HT1080 (cell line): ENCODE results near the gene GMIP. TPM values are rescaled to one million over a fixed set of nuclear protein-coding genes. Genes with fewer than 3 reads are reported as not detected.

ENCODE experiments used
- DNase-seq: peaks from one replicate; pipeline ENCODE4 v3.0.0-alpha.2; 2015; ENCODE audit warnings: low read depth
- total RNA-seq: library from RNA; depleted of rRNA; stranded (reverse); fragments of >200 nt; shearing (Covaris generic); gene quantifications from 2 replicates; pipeline ENCODE4 v1.2.3, GENCODE V29; 2014

GMIP gene
- total RNA-seq, 1 experiment from 2014 or later, result 3.0 TPM

DNA sequence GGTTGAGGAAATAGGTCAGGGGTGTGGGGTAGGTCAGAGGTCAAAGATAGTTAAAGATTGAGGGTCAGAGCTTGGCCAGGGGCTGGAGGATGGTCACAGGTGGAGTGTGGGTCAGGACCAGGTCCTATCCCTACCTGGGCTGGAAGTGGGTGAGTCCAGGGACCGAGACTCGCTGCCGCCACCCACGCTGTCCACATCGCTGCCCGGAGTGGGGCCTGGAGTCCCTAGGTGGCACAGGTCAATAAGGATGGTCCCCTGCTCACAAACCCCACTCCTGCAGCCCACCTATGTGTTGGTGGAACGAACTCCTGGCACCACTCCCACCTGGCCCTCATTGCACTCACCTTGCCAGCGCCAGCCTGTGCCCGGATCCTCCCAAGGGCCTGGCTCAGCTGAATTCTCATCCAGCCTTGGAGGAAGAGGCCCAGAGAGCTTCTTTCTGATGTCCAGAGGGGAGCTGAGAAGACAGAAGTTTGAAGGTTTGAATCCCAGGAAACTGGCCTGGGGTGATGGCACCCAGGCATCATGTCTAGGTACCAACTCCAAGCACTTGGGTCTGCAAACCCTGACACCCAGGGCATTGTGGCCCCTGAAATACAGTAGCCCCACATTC is 6.8 kb downstream of the GMIP start:
- no peak for DNase-seq

GRCh38 chr19:19635313-19635702 is 8.1 kb downstream of the GMIP start:
- no peak for DNase-seq

GRCh38 chr19:19634516-19635312 is 8.7 kb downstream of the GMIP start:
- no peak for DNase-seq

DNA sequence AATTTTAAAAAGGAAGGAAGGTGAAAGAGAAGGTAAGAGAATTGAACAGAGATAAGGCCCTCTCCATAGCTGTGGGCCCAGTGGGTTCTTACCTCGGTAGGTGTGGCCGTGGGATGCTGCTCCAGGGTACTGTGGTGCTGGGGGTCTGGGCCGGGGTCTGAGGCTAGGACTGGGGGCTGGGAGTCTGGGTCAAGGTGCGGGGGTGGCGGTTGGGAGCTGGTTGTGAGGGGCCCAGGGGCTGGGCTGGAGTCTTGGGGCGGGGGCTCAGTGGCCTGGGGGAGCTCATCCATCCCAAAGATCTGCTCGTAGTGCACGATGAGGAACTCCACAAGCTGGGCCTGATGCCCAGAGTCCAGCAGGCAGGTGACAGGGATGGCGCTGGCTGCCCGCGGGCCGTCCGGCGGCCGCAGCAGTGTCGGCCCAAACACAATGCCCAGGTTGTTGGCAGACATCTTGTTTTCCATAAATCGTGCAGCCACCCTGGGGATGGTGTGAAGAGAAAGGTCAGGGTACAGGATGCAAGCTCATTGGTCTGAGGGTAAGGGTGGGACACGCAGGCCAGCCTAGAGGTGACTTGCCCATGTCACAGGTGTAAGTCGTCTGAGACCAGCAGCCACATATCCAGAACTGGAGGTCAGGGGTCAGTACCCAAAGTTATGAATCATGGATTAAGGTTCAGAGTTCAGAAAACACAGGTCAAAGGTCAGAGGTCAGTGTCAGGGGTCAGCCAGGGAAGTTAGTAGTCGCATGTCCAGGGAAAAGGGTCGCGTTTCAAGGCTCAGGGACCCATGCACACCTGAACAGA is 9.5 kb downstream of the GMIP start:
- DNase-seq, result no peak

DNA sequence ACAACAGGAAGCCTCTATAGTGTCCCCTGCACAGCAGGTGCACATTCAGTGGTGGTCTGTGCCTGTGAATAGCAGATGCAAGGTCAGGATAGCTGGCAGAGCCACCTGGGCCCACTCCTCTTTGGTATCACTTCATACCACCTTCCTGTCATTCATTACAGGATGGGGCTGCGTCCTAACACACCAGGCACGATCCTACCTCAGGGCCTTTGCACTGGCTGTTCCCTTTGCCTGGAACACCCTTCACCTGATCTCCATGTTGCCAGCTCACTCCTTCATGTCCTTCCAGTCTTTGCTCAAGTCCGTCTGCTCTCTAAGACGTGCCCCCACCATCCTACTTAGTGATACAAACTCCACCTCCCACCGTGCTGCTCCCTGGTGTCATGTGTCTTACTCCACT is 10.8 kb downstream of the GMIP start:
- no peak for DNase-seq

DNA sequence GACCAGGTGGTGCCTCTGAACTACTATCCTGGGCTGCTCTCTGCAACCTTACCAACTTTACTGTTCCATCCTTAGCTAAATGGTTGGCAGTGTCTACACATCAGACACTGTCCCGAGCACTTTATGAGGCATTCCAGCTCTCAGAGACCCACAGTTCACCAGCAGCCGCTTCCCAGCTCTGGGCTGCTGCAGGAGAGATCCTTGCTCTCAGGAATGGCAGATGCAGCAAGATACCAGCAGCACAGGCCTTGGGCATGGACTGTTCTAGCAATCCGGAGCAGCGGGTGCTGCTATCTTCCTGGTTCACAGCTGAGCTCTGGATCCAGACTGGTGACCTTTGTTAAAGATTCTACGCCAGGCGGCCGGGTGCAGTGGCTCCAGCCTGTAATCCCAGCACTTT is 12.1 kb downstream of the GMIP start:
- no peak for DNase-seq

DNA sequence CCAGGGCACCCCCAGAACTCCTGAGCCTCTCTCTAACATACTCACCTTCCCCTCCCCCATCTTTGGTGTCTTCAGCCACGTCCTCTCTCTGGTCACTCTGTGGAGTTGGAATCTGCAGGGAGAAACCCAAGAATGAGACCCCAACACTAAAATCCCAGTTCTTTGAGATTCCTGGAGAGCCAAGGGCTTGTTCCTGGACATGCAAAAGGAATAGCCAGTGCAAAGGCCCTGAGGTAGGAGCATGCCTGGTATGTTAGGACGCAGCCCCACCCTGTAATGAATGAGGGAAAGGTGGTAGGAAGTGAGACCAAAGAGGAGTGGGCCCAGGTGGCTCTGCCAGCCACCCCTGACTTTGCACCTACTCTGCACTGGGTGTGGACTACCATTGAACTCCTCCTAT is 13.0 kb downstream of the GMIP start:
- DNase-seq, result no peak

GRCh38 chr19:19630062-19630414 is 13.4 kb downstream of the GMIP start:
- no peak for DNase-seq

DNA sequence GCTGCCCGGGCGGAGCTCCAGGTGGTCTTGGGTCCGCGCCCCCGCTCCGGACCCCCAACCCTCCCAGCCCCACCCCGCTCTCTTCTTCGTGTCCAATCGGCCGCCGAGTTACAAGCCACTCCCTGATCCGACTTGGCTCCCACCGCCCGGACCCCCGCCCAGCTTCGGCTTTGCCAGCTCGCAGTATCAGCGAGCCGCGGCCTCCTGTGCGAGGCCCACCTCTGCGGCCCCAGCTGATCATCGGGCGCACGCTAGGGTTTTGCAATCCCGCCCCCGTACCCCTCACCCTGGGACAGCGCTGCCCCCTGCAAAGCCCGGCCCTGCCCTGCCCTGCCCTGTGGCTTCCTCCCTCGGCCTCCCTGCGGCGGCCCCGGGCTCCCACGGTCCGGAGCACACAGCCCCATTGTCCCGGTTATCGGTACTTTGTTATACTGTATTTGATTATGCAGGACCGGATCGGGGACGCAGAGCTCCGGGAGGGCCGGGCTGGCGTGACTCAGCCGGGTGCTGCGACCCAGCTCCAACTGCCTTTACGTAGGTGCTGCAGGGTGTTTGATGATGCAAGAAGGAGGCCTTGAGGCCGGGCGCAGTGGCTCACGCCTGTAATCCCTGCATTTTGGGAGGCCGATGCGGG is 14.8 kb downstream of the GMIP start:
- no peak for DNase-seq

DNA sequence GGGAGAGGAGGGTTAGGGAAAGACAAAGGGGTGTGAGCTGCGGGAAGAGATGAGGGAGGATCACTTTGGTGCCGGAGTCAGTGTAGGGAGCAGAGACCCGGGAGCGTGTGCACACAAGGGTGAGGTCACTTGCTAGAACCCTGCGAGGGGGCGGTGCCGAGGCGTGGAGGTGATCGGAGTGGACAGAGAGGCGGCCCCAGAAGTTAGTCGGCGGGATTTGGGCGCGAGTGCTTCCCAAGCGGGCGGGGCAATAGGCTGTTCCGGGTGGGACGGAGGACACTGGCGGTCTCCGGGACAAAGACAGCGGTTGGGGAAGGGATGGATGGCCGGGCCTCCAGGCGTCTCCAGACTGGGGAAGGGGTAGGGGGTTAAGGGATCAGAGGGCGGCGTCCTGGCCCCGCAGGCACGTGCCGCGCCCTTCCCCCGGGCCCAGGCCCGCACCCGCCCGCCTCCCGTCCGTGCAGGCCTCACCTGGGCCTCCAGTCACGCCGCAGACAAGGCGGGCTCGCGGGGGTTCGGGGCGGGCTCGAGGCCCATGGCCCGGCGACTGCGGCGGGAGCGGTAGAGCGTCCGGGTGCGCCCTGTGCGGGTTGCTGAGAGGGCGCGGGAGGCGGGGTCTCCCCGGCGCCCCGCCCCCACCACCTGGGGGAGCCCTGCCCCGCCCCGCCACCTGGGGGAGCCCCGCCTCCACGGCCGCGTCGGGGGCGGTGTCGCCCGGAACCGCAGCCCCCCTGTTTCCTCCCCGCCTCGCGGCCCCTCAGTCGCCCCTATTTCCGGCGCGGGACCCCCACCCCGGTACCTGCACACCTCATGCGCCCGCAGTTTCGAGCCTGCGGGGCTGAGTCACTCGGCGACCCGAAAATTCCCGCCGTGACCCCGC is 15.6 kb downstream of the GMIP start, which contains the start of gene LPAR2:
TSS of gene LPAR2 (minus strand) at position 600 of the 880 bp plus-strand sequence. CDS start 945 bp downstream, outside the sequence.
- no peak for DNase-seq

GRCh38 chr19:19626516-19627472 is 16.7 kb downstream of the GMIP start:
- no peak for DNase-seq

DNA sequence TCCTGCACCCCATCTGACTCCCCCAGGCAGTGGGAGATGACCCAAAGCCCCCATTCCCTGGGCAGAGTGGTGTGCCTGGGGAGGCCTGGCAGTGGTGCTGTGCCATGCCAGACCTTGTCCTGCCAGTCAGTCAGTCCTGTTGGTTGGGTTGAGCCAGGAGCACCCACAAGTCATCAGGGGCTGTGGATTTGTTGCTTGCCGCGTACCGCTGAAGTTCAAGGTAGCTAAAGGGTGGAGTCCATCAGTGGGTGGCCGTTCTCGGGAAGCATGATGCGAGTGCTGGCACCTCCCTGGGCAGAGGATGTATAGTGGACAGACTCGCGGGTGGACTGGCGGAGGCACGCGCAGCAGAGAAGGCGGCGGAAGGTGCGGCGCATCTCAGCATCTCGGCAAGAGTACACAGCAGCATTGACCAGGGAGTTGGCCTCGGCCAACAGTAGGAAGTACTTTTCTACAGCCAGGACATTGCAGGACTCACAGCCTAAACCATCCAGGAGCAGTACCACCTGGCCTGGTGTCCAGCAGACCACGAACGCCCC is 19.4 kb downstream of the GMIP start:
- DNase-seq, result no peak

DNA sequence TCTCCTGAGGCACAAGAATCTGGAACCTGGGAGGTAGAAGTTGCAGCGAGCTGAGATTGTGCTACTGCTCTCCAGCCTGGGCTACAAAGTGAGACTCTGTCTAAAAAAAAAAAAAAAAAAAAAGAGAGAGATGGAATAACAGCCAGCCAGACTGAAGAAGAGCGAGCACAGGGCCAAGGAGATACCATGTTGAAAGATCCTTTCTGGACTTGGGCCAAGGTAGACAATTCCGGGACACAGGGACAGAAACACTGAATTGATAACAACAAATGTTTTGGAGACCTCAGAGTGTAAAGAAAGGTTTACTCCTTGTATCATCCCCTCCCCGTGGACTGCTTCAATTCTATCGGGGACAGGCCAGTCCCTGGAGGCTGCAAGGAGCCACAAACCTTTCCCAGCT is 20.1 kb downstream of the GMIP start:
- no peak for DNase-seq

DNA sequence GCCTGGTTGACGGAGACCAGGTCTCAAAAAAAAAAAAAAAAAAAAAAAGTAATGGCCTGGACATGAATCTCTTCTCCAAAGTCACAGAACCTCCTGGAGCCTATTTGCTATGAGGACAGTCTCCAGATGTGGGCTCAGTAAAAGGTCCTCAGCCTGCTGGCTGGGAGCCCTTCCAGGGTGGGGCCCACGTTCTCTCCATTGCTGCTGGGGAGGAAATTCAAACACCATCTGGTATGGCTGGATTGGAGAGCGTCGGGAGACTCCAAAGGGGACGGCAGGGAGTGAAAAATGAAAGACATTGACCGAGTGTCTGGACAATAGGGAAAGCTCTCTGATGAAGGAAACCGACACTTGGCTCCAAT is 23.6 kb downstream of the GMIP start:
- no peak for DNase-seq

DNA sequence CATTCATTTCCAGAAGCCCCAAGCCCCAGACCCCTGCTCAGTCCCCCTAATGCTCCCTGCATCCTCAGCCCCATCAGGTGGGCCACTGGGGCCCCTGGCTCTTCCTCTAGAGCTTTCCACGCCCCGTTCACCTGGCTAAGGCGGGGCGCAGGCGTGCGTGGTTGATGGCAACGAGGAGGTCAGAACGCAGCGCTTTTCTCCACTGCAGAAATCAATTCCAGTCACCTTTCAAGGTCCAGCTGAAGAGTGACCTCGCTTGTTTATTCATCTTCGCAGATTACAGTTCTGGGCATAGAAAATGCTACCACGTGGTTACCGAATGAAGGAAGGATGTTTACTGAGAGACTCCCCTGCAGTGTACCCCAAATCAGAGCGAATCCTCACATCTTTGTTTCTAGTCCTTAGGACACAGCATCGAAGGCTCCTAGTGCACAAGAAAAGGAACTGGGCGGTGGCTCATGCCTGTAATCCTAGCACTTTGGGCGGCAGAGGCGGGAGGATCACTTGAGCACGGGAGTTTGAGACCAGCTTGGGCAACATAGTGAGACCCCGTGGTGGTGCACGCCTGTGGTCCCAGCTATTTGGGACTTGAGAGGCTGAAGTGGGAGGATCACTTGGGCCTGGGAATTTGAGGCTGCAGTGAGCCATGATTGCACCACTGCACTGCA is 24.1 kb downstream of the GMIP start:
- DNase-seq, result no peak

GRCh38 chr19:19618219-19619051 is 25.0 kb downstream of the GMIP start, which contains the start of gene PBX4:
Gene PBX4 (minus strand): TSS chr19:19618687. CDS start chr19:19618629, 58 bp downstream.
- DNase-seq, result no peak

GRCh38 chr19:19615086-19615485 is 28.4 kb downstream of the GMIP start:
- DNase-seq, result peak; percentile 51

- DNase-seq, result no peak
Observed at GRCh38 chr19:19613506-19613905, 30.0 kb downstream of the GMIP start.
